Mesenchymal stem cell (in vitro differentiated cells and primary cell): ENCODE results near the gene AKAP6.

Experiments
- DNase-seq: peaks from one replicate; pipeline ENCODE4 v3.0.0-alpha.2; 2013
- H2AFZ ChIP-seq: one replicate; pipeline ENCODE4 v1.6.1; 2013; ENCODE audit warnings: low read depth, mild to moderate bottlenecking, control low read depth, inconsistent platforms, low read length, moderate library complexity
- H2AK5ac ChIP-seq: 2 replicates; pipeline ENCODE4 v1.6.1; 2013; ENCODE audit warnings: low read length, moderate library complexity, mild to moderate bottlenecking, inconsistent platforms; ENCODE audit not compliant: severe bottlenecking
- H2BK120ac ChIP-seq: one replicate; pipeline ENCODE4 v1.6.1; 2013; ENCODE audit warnings: low read depth, mild to moderate bottlenecking, inconsistent platforms, low read length, moderate library complexity
- H2BK12ac ChIP-seq, 2 experiments: one replicate each; pipeline ENCODE4 v1.6.1; 2013; ENCODE audit warnings: inconsistent platforms in 2 of 2, low read length in 2 of 2, mild to moderate bottlenecking in 2 of 2, moderate library complexity in 2 of 2, control low read depth in 1 of 2
- H2BK15ac ChIP-seq: one replicate; pipeline ENCODE4 v1.6.1; 2013; ENCODE audit warnings: mild to moderate bottlenecking, low read depth, inconsistent platforms; ENCODE audit not compliant: poor library complexity, severe bottlenecking
- H2BK5ac ChIP-seq: 2 replicates; pipeline ENCODE4 v1.6.1; 2013; ENCODE audit warnings: low read depth, mild to moderate bottlenecking, low read length, control low read depth, inconsistent platforms; ENCODE audit not compliant: poor library complexity, severe bottlenecking
- H3K14ac ChIP-seq, 2 experiments: one replicate each; pipeline ENCODE4 v1.6.1; 2013; ENCODE audit warnings: inconsistent platforms in 2 of 2, low read length in 2 of 2, control low read depth in 1 of 2, mild to moderate bottlenecking in 1 of 2, moderate library complexity in 1 of 2
- H3K18ac ChIP-seq, 2 experiments: one replicate each; pipeline ENCODE4 v1.6.1; 2013; ENCODE audit warnings: inconsistent platforms in 2 of 2, low read length in 2 of 2, control low read depth in 1 of 2, low read depth in 1 of 2, mild to moderate bottlenecking in 1 of 2
- H3K23ac ChIP-seq, 2 experiments: one replicate each; pipeline ENCODE4 v1.6.1; 2013; ENCODE audit warnings: inconsistent platforms in 2 of 2, low read length in 2 of 2, mild to moderate bottlenecking in 2 of 2, moderate library complexity in 2 of 2, control low read depth in 1 of 2
- H3K27ac ChIP-seq: 2 replicates; pipeline ENCODE4 v1.5.1; 2013; ENCODE audit warnings: mild to moderate bottlenecking, moderate library complexity, low read length, control low read depth, inconsistent platforms; ENCODE audit not compliant: poor library complexity, severe bottlenecking
- H3K27me3 ChIP-seq, 2 experiments: 2 replicates each; pipeline versions ENCODE4 v1.6.1 to v1.7.0; 2013; ENCODE audit warnings: low read length in 2 of 2, mild to moderate bottlenecking in 2 of 2, moderate library complexity in 2 of 2, control low read depth in 1 of 2, inconsistent platforms in 1 of 2; ENCODE audit not compliant: control insufficient read depth in 1 of 2, insufficient read depth in 1 of 2
- H3K36me3 ChIP-seq, 2 experiments: 2 replicates each; pipeline versions ENCODE4 v1.6.1 to v1.7.0; 2013; ENCODE audit warnings: low read length in 2 of 2, control low read depth in 1 of 2, inconsistent platforms in 1 of 2, low read depth in 1 of 2, mild to moderate bottlenecking in 1 of 2; ENCODE audit not compliant: insufficient read depth in 2 of 2, control insufficient read depth in 1 of 2
- H3K4ac ChIP-seq, 2 experiments: one replicate each; pipeline ENCODE4 v1.6.1; 2013; ENCODE audit warnings: inconsistent platforms in 2 of 2, low read length in 2 of 2, mild to moderate bottlenecking in 2 of 2, moderate library complexity in 2 of 2, control low read depth in 1 of 2, low read depth in 1 of 2
- H3K4me1 ChIP-seq: 2 replicates; pipeline ENCODE4 v1.6.1; 2013; ENCODE audit warnings: low read depth, low read length, control low read depth; ENCODE audit not compliant: control insufficient read depth, insufficient read depth
- H3K4me2 ChIP-seq: 2 replicates; pipeline ENCODE4 v1.6.1; 2013; ENCODE audit warnings: low read length, mild to moderate bottlenecking, inconsistent platforms; ENCODE audit not compliant: poor library complexity, severe bottlenecking
- H3K4me3 ChIP-seq, 2 experiments: 2 replicates each; pipeline versions ENCODE4 v1.5.1 to v1.7.0; 2013; ENCODE audit warnings: low read length in 2 of 2, mild to moderate bottlenecking in 2 of 2, control low read depth in 1 of 2, low read depth in 1 of 2; ENCODE audit not compliant: insufficient read depth in 1 of 2
- H3K79me1 ChIP-seq: replicated peaks from 2 replicates; pipeline ENCODE4 v1.6.1; 2013; ENCODE audit warnings: mild to moderate bottlenecking, control low read depth, low read length, inconsistent platforms; ENCODE audit not compliant: poor library complexity, severe bottlenecking
- H3K9ac ChIP-seq: 2 replicates; pipeline ENCODE4 v1.7.0; 2013; ENCODE audit warnings: mild to moderate bottlenecking, low read length, moderate library complexity
- H3K9me3 ChIP-seq: 2 replicates; pipeline ENCODE4 v1.7.0; 2013; ENCODE audit warnings: mild to moderate bottlenecking, low read length; ENCODE audit not compliant: control insufficient read depth
- H4K8ac ChIP-seq: one replicate; pipeline ENCODE4 v1.6.1; 2013; ENCODE audit warnings: inconsistent platforms, mild to moderate bottlenecking, low read length, moderate library complexity
- H4K91ac ChIP-seq: one replicate; pipeline ENCODE4 v1.6.1; 2013; ENCODE audit warnings: mild to moderate bottlenecking, low read length, inconsistent platforms
- WGBS: methylation state at CpG from one replicate; pipeline ENCODE4 v1.1.7; 2013; ENCODE audit warnings: mixed read lengths; 5-methylcytosine and 5-hydroxymethylcytosine counted together

AKAP6 gene

GRCh38 chr14:32524609-32525375 is 195.7 kb downstream of the AKAP6 start:
- Histone ChIP-seq H3K18ac (peak overlapping the region in 1 of 2 experiments; percentile 33), H3K27me3 (peaks cover 0 to 8% of the 10 kb centered on the region in 2 experiments), H2BK120ac (peak overlapping the region; percentile 15), H2BK12ac (no peak overlapping the region), H4K8ac (no peak overlapping the region), H3K79me1 (no peaks in the 10 kb centered on the region), H2AFZ (no peak overlapping the region), H3K23ac (no peak overlapping the region), H2AK5ac (no peak overlapping the region), H3K4ac (no peak overlapping the region), H2BK15ac (no peak overlapping the region), H3K4me2 (no peak overlapping the region), H3K4me3 (no peak overlapping the region), H3K14ac (no peak overlapping the region), H3K9me3 (no peaks in the 10 kb centered on the region), H4K91ac (no peak overlapping the region), H3K4me1 (peaks cover 2% of the 10 kb centered on the region), H3K27ac (no peak overlapping the region), H3K36me3 (no peaks in the 10 kb centered on the region), H3K9ac (no peak overlapping the region), H2BK5ac (no peak overlapping the region)
- DNase-seq = no peak
- 93% methylated on average over 3 of the region's 3 CpGs for WGBS

- Histone ChIP-seq H2BK12ac (no peak overlapping the region), H3K4me2 (no peak overlapping the region), H3K9me3 (no peaks in the 10 kb centered on the region), H3K27me3 (peaks cover 0 to 14% of the 10 kb centered on the region in 2 experiments), H3K9ac (no peak overlapping the region), H4K91ac (no peak overlapping the region), H3K23ac (no peak overlapping the region), H3K18ac (no peak overlapping the region), H3K36me3 (no peaks in the 10 kb centered on the region), H2BK120ac (no peak overlapping the region), H2BK5ac (no peak overlapping the region), H3K4me1 (peaks cover 2% of the 10 kb centered on the region), H4K8ac (no peak overlapping the region), H3K79me1 (no peaks in the 10 kb centered on the region), H3K14ac (no peak overlapping the region), H2AK5ac (no peak overlapping the region), H3K27ac (no peak overlapping the region), H2BK15ac (no peak overlapping the region), H2AFZ (no peak overlapping the region), H3K4me3 (no peak overlapping the region), H3K4ac (no peak overlapping the region)
- DNase-seq = no peak
- WGBS = no CpG with 5 or more reads among the region's 2 CpGs
Observed at GRCh38 chr14:32525591-32525990, 196.5 kb downstream of the AKAP6 start.

- Histone ChIP-seq H3K4me3 (no peak overlapping the region), H2BK12ac (no peak overlapping the region), H3K9ac (no peak overlapping the region), H3K36me3 (no peaks in the 10 kb centered on the region), H2AFZ (no peak overlapping the region), H3K23ac (no peak overlapping the region), H4K8ac (no peak overlapping the region), H2BK120ac (no peak overlapping the region), H3K4me1 (no peaks in the 10 kb centered on the region), H2BK5ac (no peak overlapping the region), H3K18ac (no peak overlapping the region), H3K4me2 (no peak overlapping the region), H3K14ac (no peak overlapping the region), H4K91ac (no peak overlapping the region), H2BK15ac (no peak overlapping the region), H3K9me3 (no peaks in the 10 kb centered on the region), H2AK5ac (no peak overlapping the region), H3K4ac (no peak overlapping the region), H3K27me3 (peaks cover 0 to 23% of the 10 kb centered on the region in 2 experiments), H3K79me1 (no peaks in the 10 kb centered on the region), H3K27ac (no peak overlapping the region)
- no peak for DNase-seq
- WGBS = 18% methylated on average over 1 of the region's 1 CpG
Observed at GRCh38 chr14:32530800-32531199, 201.7 kb downstream of the AKAP6 start.

GRCh38 chr14:32531942-32532515 is 202.9 kb downstream of the AKAP6 start:
- H2BK15ac ChIP-seq = no peak overlapping the region
- H3K27ac ChIP-seq = no peak overlapping the region
- DNase-seq = no peak
- H3K9ac ChIP-seq = no peak overlapping the region
- 78% methylated on average over 2 of the region's 2 CpGs for WGBS
- no peaks in the 10 kb centered on the region for H3K4me1 ChIP-seq
- H4K8ac ChIP-seq = no peak overlapping the region
- no peak overlapping the region for H2BK120ac ChIP-seq
- H3K14ac ChIP-seq = no peak overlapping the region
- H4K91ac ChIP-seq = no peak overlapping the region
- no peak overlapping the region for H3K4me2 ChIP-seq
- H3K4me3 ChIP-seq = no peak overlapping the region
- no peak overlapping the region for H3K23ac ChIP-seq
- H3K27me3 ChIP-seq = peaks cover 0 to 23% of the 10 kb centered on the region in 2 experiments
- H2BK5ac ChIP-seq = no peak overlapping the region
- H3K18ac ChIP-seq = no peak overlapping the region
- H2AFZ ChIP-seq = no peak overlapping the region
- H2AK5ac ChIP-seq = no peak overlapping the region
- no peaks in the 10 kb centered on the region for H3K36me3 ChIP-seq
- no peaks in the 10 kb centered on the region for H3K79me1 ChIP-seq
- no peak overlapping the region for H2BK12ac ChIP-seq
- H3K9me3 ChIP-seq = no peaks in the 10 kb centered on the region
- H3K4ac ChIP-seq = no peak overlapping the region
